ENCODE data around the gene CAMK1. TPM values are rescaled to one million over a fixed set of nuclear protein-coding genes. Genes with fewer than 3 reads are reported as not detected.

Gene CAMK1
- total and polyA plus RNA-seq, 9 of the 15 experiments (the other 6 are each of a cell fraction or from before 2014, with no cell fraction given), result 0.23 to 10.7 (median 6.0) TPM

GRCh38 chr3:9781978-9782603 lies 12.3 kb upstream of the CAMK1 start (continued):
- TF ChIP-seq, protein P1, sequence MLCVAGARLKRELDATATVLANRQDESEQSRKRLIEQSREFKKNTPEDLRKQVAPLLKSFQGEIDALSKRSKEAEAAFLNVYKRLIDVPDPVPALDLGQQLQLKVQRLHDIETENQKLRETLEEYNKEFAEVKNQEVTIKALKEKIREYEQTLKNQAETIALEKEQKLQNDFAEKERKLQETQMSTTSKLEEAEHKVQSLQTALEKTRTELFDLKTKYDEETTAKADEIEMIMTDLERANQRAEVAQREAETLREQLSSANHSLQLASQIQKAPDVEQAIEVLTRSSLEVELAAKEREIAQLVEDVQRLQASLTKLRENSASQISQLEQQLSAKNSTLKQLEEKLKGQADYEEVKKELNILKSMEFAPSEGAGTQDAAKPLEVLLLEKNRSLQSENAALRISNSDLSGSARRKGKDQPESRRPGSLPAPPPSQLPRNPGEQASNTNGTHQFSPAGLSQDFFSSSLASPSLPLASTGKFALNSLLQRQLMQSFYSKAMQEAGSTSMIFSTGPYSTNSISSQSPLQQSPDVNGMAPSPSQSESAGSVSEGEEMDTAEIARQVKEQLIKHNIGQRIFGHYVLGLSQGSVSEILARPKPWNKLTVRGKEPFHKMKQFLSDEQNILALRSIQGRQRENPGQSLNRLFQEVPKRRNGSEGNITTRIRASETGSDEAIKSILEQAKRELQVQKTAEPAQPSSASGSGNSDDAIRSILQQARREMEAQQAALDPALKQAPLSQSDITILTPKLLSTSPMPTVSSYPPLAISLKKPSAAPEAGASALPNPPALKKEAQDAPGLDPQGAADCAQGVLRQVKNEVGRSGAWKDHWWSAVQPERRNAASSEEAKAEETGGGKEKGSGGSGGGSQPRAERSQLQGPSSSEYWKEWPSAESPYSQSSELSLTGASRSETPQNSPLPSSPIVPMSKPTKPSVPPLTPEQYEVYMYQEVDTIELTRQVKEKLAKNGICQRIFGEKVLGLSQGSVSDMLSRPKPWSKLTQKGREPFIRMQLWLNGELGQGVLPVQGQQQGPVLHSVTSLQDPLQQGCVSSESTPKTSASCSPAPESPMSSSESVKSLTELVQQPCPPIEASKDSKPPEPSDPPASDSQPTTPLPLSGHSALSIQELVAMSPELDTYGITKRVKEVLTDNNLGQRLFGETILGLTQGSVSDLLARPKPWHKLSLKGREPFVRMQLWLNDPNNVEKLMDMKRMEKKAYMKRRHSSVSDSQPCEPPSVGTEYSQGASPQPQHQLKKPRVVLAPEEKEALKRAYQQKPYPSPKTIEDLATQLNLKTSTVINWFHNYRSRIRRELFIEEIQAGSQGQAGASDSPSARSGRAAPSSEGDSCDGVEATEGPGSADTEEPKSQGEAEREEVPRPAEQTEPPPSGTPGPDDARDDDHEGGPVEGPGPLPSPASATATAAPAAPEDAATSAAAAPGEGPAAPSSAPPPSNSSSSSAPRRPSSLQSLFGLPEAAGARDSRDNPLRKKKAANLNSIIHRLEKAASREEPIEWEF (CRISPR knock-in tag; IDR thresholded peaks at IDR 0.05), result no peak
- no peak for TF ChIP-seq ZNF785 (CRISPR knock-in tag; IDR thresholded peaks at IDR 0.05)

- peaks cover 28 to 30% of the 10 kb centered on the region in 2 experiments for H3K4me1 ChIP-seq (replicated peaks in 1 of 2; ENCODE audit: control insufficient read depth in 2 of 2, insufficient read depth in 2 of 2, low read length in 2 of 2)
- intact Hi-C loops (cut with micrococcal nuclease), result loop anchor here (5.0 kb wide), 1 partner anchor 151 kb away; the partner anchor contains the start of gene CRELD1
- H3K27me3 ChIP-seq (ENCODE audit: control insufficient read depth in 2 of 2, insufficient read depth in 2 of 2, low read length in 2 of 2), result no peaks in the 10 kb centered on the region
- no peak overlapping the region for H2AFZ ChIP-seq (ENCODE audit: low read depth, low read length)
- H3K27ac ChIP-seq (ENCODE audit: extremely low read depth, low read depth, low read length), result no peak overlapping the region
- peak overlapping the region in 1 of 2 experiments; percentile 35; a peak in 1 of 4 replicates for H3K9ac ChIP-seq (ENCODE audit: insufficient read depth in 1 of 2, low read depth in 2 of 2, low read length in 2 of 2)
- H3K4me3 ChIP-seq, result no peak overlapping the region
- FAIRE-seq (no peak), DNase-seq (ENCODE audit: extremely low read depth in 1 of 4, low spot score in 3 of 4) (no peak), ATAC-seq (no peak)
- in situ Hi-C loops (cut with MboI), result no loop called here
- no peak overlapping the region for H3K4me2 ChIP-seq (ENCODE audit: insufficient read depth, low read length)
- BruUV-seq (replicated peaks), result no TSS peak
- no peaks in the 10 kb centered on the region for H3K9me1 ChIP-seq (ENCODE audit: control insufficient read depth, insufficient read depth, low read length)
- H3K9me3 ChIP-seq (replicated peaks; ENCODE audit: control insufficient read depth, insufficient read depth, low read depth, low read length), result no peaks in the 10 kb centered on the region
- no peaks in the 10 kb centered on the region for H3K79me2 ChIP-seq (ENCODE audit: control insufficient read depth, insufficient read depth, low read length)
- 76% methylated on average over 1 of the region's 1 CpG for WGBS (ENCODE audit: insufficient coverage, low coverage, missing lambda C conversion rate)
- ChIA-PET POLR2A (interaction anchor here (0.8 to 3.1 kb wide), 7 partner anchors 8 to 50 kb away, joined by 3 to 21 read pairs (median 6); partner anchors contain the start of genes ARPC4, BRPF1 and OGG1), CTCF (ENCODE audit: low intra/inter-chr PET ratio) (no interaction called here)
- peaks cover 52% of the 10 kb centered on the region for H3K36me3 ChIP-seq (ENCODE audit: control insufficient read depth, insufficient read depth, low read length)
- no peaks in the 10 kb centered on the region for H4K20me1 ChIP-seq (replicated peaks; ENCODE audit: control insufficient read depth, insufficient read depth, low read length)
- no peak for TF ChIP-seq ELK3 (CRISPR knock-in tag; IDR thresholded peaks at IDR 0.05)
- TF ChIP-seq ZNF347 (CRISPR knock-in tag; IDR thresholded peaks at IDR 0.05; ENCODE audit: low read depth), result no peak
- TF ChIP-seq ARNT (IDR thresholded peaks at IDR 0.05), result no peak
- no peak for TF ChIP-seq SP1 (CRISPR knock-in tag; IDR thresholded peaks at IDR 0.05)
- no peak for TF ChIP-seq CHD4 (IDR thresholded peaks at IDR 0.05; ENCODE audit: insufficient read depth, insufficient replicate concordance, low read depth, low read length, poor library complexity, severe bottlenecking)
- TF ChIP-seq ZNF609 (CRISPR knock-in tag; IDR thresholded peaks at IDR 0.05; ENCODE audit: borderline replicate concordance), result no peak
Measured at GRCh38 chr3:9781551-9781950, 11.8 kb upstream of the CAMK1 start.
